NT2/D1 (cell line): ENCODE data around the gene FBXO46.
"Not testable (repeated sequence)": the region's sequence is repeated elsewhere in the genome, so short reads cannot be mapped to it uniquely, and the experiment has no call there.

Experiments
- DNase-seq: peaks from one replicate; pipeline ENCODE4 v3.0.0-alpha.2; 2011; ENCODE audit warnings: low read depth, low spot score
- H3K27me3 ChIP-seq: 2 replicates; pipeline ENCODE4 v1.6.0; 2011; ENCODE audit warnings: mild to moderate bottlenecking; ENCODE audit not compliant: insufficient read length, insufficient read depth
- H3K36me3 ChIP-seq: 2 replicates; pipeline ENCODE4 v1.6.1; 2011; ENCODE audit warnings: mild to moderate bottlenecking, low read length, mixed read lengths; ENCODE audit not compliant: insufficient read depth, insufficient read length
- H3K4me1 ChIP-seq: 2 replicates; pipeline ENCODE4 v1.5.1; 2011; ENCODE audit not compliant: insufficient read depth, insufficient read length
- H3K4me3 ChIP-seq: 2 replicates; pipeline ENCODE4 v1.5.1; 2011; ENCODE audit warnings: low read depth; ENCODE audit not compliant: insufficient read length
- H3K9ac ChIP-seq: 2 replicates; pipeline ENCODE4 v1.6.0; 2011; ENCODE audit warnings: low read depth; ENCODE audit not compliant: insufficient read length
- H3K9me3 ChIP-seq: 2 replicates; pipeline ENCODE4 v1.5.1; 2011; ENCODE audit warnings: mild to moderate bottlenecking, low read length; ENCODE audit not compliant: insufficient read depth
- SUZ12 ChIP-seq: IDR thresholded peaks from 2 replicates; pipeline ENCODE4 v1.6.1; 2011; ENCODE audit not compliant: insufficient read length, insufficient read depth; ENCODE audit errors: extremely low read depth
- YY1 ChIP-seq: IDR thresholded peaks from 2 replicates; pipeline ENCODE4 v1.6.1; 2011; ENCODE audit not compliant: insufficient read length, insufficient read depth
- ZNF274 ChIP-seq: IDR thresholded peaks from 2 replicates; pipeline ENCODE4 v1.6.1; 2011; ENCODE audit warnings: mild to moderate bottlenecking, low read depth, low read length

Gene FBXO46

DNA sequence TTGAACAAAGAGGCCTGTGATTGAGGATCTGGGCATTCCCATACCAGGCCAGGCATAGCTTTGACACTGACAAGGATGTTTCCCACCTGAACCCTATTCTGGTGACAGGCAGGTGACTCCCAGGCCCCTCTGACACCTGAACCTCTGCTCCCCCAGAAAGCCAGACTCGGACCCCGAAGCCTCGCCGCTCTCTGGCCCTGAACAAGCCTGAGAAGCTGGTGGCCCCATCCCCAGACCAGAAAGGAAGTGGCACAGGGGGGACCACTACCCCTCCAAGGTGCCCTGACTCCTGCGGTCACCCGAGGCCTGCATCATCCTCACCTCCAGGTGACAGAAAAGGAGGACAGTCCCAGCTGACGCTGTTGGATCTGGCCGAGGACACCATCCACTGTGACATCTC is 23.6 kb upstream of the FBXO46 start:
- no peak overlapping the region for H3K4me3 ChIP-seq

DNA sequence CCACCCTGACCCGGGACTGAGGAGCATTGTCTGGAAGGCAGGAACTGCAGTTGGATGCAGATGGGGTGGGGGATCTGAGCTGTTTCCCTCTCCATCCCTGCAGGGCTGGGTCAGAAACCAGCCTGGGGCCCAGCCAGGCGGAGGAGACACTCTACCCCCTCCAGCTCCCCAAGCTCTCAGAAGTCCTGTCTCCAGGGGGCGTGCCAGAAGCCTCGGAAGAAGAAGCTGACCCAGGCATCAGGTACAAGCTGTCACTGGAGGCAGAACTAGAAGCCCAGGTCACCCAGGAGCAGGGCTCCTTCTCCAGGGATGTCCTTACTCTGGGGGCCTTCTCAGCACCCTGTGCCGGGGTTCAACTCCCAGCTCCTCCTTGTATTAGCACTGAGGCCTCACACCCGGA is 22.9 kb upstream of the FBXO46 start:
- no peak overlapping the region for H3K9ac ChIP-seq
- DNase-seq, result no peak
- no peak overlapping the region for H3K4me3 ChIP-seq
- H3K36me3 ChIP-seq, result no peaks in the 10 kb centered on the region
- H3K9me3 ChIP-seq, result no peaks in the 10 kb centered on the region
- H3K4me1 ChIP-seq, result peaks cover 2% of the 10 kb centered on the region
- TF ChIP-seq SUZ12 (no peak), YY1 (no peak), ZNF274 (no peak)
- no peaks in the 10 kb centered on the region for H3K27me3 ChIP-seq

More for the DNA sequence above, 23.6 kb upstream of the FBXO46 start:
- Histone ChIP-seq H3K9ac (no peak overlapping the region), H3K9me3 (no peaks in the 10 kb centered on the region), H3K36me3 (no peaks in the 10 kb centered on the region), H3K4me1 (peaks cover 2% of the 10 kb centered on the region), H3K27me3 (no peaks in the 10 kb centered on the region)
- TF ChIP-seq SUZ12 (no peak), ZNF274 (no peak), YY1 (no peak)
- no peak for DNase-seq

DNA sequence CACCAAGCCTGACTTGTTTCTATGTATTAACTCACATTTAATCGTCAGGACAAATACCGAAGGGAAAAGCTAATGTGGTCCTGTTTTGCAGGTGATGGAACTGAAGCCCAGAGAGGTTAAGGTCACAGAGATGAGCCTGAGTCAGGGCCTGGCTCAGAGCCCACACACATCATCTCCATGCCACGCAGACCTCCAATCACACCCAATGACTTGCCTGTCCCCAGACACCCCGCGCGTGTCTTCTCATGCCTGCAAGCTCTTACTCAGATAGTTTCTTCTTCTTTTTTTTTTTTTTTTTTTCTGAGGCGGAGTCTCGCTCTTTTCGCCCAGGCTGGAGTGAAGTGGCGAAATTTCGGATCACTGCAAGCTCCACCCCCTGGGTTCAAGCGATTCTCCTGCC is 21.9 kb upstream of the FBXO46 start:
- no peak for DNase-seq
- H3K36me3 ChIP-seq, result no peaks in the 10 kb centered on the region
- TF ChIP-seq SUZ12 (no peak), YY1 (no peak), ZNF274 (no peak)

DNA sequence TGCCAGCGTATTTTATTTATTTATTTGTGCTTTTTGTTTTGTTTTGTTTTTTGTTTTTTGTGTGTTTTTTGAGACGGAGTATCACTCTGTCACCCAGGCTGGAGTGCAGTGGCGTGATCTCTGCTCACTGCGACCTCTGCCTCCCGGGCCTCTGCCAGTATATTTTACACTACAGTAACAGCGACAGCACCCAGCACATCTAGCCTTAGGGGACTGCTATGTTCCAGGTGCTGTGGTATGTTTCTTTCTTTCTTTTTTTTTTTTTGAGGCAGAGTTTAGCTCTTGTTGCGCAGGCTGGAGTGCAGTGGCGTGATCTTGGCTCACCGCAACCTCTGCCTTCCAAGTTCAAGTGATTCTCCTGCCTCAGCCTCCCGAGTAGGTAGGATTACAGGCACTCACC is 20.8 kb upstream of the FBXO46 start:
- not testable (repeated sequence) for H3K4me1 ChIP-seq, H3K27me3 ChIP-seq, DNase-seq, H3K9ac ChIP-seq, H3K36me3 ChIP-seq, H3K4me3 ChIP-seq, H3K9me3 ChIP-seq

More for the DNA sequence above, 21.9 kb upstream of the FBXO46 start:
- Histone ChIP-seq H3K4me3 (no peak overlapping the region), H3K4me1 (peaks cover 2% of the 10 kb centered on the region), H3K9me3 (no peaks in the 10 kb centered on the region), H3K27me3 (no peaks in the 10 kb centered on the region), H3K9ac (no peak overlapping the region)

DNA sequence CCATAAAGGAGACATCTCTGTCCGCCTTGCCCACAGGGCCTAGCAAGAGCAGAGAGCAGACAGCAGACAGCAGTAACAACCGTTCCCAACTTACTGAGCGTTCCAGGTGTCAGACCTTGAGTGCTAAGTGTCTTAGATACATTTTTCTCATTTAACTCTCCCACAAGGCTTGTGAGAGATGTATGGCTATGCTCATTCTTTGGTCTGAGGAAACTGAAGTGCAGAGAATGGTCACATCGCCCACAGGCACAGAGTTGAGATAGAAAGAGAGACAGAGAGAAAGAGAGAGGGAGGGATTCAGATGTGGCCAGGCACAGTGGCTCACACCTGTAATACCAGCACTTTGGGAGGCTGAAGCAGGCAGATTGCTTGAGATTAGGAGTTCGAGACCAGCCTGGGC is 16.8 kb upstream of the FBXO46 start:
- Histone ChIP-seq H3K9me3 (no peaks in the 10 kb centered on the region), H3K4me3 (no peak overlapping the region), H3K27me3 (no peaks in the 10 kb centered on the region), H3K4me1 (peaks cover 3% of the 10 kb centered on the region), H3K36me3 (no peaks in the 10 kb centered on the region), H3K9ac (no peak overlapping the region)
- TF ChIP-seq YY1, result no peak
- TF ChIP-seq SUZ12, result no peak
- no peak for TF ChIP-seq ZNF274
- no peak for DNase-seq

DNA sequence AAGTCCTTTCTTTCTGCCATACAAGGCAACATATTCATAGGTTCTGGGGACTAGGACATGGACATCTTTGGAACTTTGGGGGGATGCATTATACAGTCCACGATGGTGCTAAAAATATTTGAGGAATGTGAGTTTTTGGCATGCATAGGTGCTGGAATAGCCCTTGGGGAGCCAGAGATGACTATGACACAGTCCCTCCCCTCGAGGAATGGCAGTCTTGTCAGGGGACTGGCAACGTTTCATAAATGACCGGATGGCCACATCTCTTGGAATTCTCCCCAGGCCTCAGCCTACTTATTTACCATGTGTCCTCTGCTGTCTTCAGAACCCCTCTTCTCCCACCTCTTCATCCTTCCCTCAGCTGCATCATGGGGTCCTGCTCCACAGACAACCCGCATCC is 16.2 kb upstream of the FBXO46 start:
- H3K9me3 ChIP-seq, result no peaks in the 10 kb centered on the region
- H3K4me1 ChIP-seq, result peaks cover 3% of the 10 kb centered on the region
- no peak overlapping the region for H3K9ac ChIP-seq
- H3K4me3 ChIP-seq, result no peak overlapping the region
- TF ChIP-seq SUZ12 (no peak), YY1 (no peak), ZNF274 (no peak)
- no peaks in the 10 kb centered on the region for H3K27me3 ChIP-seq
- H3K36me3 ChIP-seq, result no peaks in the 10 kb centered on the region
- no peak for DNase-seq

DNA sequence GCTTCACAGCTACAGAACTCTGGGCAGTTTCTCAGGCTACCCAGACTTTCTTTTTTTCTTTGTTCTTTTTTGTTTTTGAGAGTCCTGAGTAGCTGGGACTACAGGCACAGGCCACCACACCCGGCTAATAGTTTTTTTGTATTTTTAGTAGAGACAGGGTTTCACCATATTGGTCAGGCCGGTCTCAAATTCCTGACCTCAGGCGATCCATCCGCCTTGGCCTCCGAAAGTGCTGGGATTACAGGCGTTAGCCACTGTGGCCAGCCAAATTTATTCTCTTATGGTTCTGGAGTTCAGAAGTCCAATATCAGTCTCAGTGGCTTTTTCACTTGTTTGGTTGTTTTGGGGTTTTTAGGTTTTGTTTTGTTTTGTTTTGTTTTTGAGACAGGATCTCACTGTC is 14.9 kb upstream of the FBXO46 start:
- H3K4me1 ChIP-seq, result peaks cover 3% of the 10 kb centered on the region
- no peaks in the 10 kb centered on the region for H3K9me3 ChIP-seq
- no peak overlapping the region for H3K9ac ChIP-seq
- no peak for DNase-seq
- no peak overlapping the region for H3K4me3 ChIP-seq
- no peaks in the 10 kb centered on the region for H3K36me3 ChIP-seq
- no peaks in the 10 kb centered on the region for H3K27me3 ChIP-seq
- no peak for TF ChIP-seq SUZ12
- TF ChIP-seq ZNF274, result no peak
- TF ChIP-seq YY1, result no peak

DNA sequence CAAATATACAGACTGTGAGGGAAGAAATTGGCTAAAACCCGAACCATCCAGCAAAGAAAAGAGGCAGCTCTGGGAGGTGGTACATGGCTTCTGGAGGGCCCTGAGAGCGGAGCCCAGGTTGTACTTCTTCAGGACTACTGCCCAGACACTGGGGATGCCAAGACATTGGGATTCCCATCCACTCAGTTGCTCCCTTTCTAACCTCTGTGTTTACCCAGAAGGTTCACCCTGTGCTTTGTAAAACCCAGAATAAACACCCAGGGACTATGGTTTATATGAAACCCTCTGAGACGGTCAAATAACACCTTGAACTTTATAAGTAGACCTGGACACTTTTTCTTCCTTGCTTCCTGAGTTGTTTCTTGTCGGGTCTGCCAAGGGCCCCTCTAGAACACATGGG is 12.3 kb upstream of the FBXO46 start:
- Histone ChIP-seq H3K27me3 (no peaks in the 10 kb centered on the region), H3K9me3 (no peaks in the 10 kb centered on the region), H3K4me3 (no peak overlapping the region), H3K4me1 (peaks cover 3% of the 10 kb centered on the region), H3K9ac (no peak overlapping the region), H3K36me3 (no peaks in the 10 kb centered on the region)
- TF ChIP-seq SUZ12, result no peak
- no peak for TF ChIP-seq ZNF274
- TF ChIP-seq YY1, result no peak
- DNase-seq, result no peak
